Esophagus (tissue), 2 donors: ENCODE measurements around the gene FOXO4. TPM values are rescaled to one million over a fixed set of nuclear protein-coding genes. Genes with fewer than 3 reads are reported as not detected.

ENCODE experiments used
- H3K27ac ChIP-seq, 2 donors: one replicate each; pipeline ENCODE4 v1.5.1; 2013; ENCODE audit warnings: low read depth in 2 of 2, mild to moderate bottlenecking in 2 of 2, inconsistent platforms in 1 of 2, low read length in 1 of 2, moderate library complexity in 1 of 2
- H3K27me3 ChIP-seq, 2 donors: one replicate each; pipeline ENCODE4 v1.6.1; 2013; ENCODE audit warnings: low read length in 2 of 2, control low read depth in 1 of 2, mild to moderate bottlenecking in 1 of 2; ENCODE audit not compliant: insufficient read depth in 2 of 2, control insufficient read depth in 1 of 2
- H3K36me3 ChIP-seq, 2 donors: one replicate each; pipeline ENCODE4 v1.6.1; 2013; ENCODE audit warnings: low read length in 1 of 2; ENCODE audit not compliant: control insufficient read depth in 2 of 2, insufficient read depth in 2 of 2
- H3K4me1 ChIP-seq, 2 donors: one replicate each; pipeline ENCODE4 v1.6.1; 2013; ENCODE audit warnings: low read length in 1 of 2; ENCODE audit not compliant: control insufficient read depth in 2 of 2, insufficient read depth in 2 of 2
- H3K4me3 ChIP-seq, 2 donors: one replicate each; pipeline ENCODE4 v1.5.1; 2013; ENCODE audit warnings: low read length in 2 of 2, mild to moderate bottlenecking in 2 of 2, low read depth in 1 of 2, moderate library complexity in 1 of 2
- H3K9me3 ChIP-seq, 2 donors: one replicate each; pipeline ENCODE4 v1.6.1; 2013; ENCODE audit warnings: mild to moderate bottlenecking in 2 of 2, low read depth in 1 of 2, low read length in 1 of 2, moderate library complexity in 1 of 2; ENCODE audit not compliant: control insufficient read depth in 2 of 2, insufficient read depth in 1 of 2
- WGBS, 2 donors: extraction: QIAGEN DNeasy Blood & Tissue Kit; methylation state at CpG; one replicate each; pipeline ENCODE4 v1.1.7; 2013; 5-methylcytosine and 5-hydroxymethylcytosine counted together
- polyA plus RNA-seq, 2 donors: library from polyadenylated mRNA; stranded (reverse); fragments of 200-250 nt; gene quantifications; one replicate each; pipeline ENCODE4 v1.2.3, GENCODE V29; 2013
- donor health status: healthy with polysubstance abuse.
- donor health status: Bipolar disorder and iron deficiency.

The FOXO4 gene
- polyA plus RNA-seq, 2 donors: 8.4 to 13.0 TPM

DNA sequence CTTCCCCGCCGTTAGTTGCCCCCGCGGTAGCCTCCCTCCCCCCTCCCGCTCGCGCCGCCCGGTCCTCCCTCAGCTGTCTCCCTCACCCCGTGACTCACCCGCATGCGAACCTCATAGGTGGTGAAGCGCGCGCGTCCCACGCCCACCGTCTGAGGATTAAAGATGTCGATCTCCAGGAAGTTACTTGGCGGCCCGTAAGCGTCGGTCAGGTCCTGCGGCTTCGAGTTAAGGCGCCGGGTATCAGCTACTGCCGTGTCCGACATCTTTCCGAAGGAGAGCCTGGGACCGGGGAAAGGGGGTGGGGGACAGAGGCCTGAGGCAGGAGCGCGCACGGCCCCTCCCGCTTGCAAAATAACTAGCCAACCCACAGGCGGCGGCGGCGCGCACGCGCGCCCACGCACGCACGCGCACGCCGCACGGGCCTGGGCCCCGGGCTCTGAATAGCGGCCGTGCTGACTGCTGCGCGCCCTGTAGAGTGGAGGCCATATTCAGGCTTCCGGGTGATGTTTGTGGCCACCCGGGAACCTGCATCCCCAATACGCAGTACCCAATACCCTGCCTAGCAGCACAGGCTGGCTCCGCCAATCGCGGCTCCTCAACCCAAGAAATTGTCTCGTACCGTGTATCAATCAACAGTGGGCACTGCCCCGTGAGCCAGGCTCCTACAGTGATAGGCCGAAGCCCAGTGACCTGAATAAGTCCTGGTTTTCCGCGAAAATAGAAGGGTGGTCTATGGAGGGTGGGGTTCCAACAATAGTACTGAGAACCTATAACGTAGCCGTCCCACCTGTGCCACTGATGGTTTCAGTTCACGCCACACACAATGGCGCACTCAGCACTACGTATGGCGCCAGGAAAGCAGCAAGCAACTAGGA is 27.4 kb upstream of the FOXO4 start, which contains the start of gene SNX12:
Gene SNX12 (minus strand): TSS at position 291 of the 875 bp plus-strand sequence. CDS start 28 bp downstream, at position 263.
- Histone ChIP-seq H3K4me1 (no peaks in the 10 kb centered on the region), H3K27me3 (no peaks in the 10 kb centered on the region), H3K36me3 (no peaks in the 10 kb centered on the region), H3K4me3 (peak within 1 kb of the TSS; percentile 56 to 65), H3K9me3 (peaks cover 0 to 2% of the 10 kb centered on the region in 2 donors), H3K27ac (peak within 1 kb of the TSS; percentile 84 to 89)
- WGBS, 2 donors: 1 to 26% methylated on average over 49 to 73 of the region's 73 CpGs

DNA sequence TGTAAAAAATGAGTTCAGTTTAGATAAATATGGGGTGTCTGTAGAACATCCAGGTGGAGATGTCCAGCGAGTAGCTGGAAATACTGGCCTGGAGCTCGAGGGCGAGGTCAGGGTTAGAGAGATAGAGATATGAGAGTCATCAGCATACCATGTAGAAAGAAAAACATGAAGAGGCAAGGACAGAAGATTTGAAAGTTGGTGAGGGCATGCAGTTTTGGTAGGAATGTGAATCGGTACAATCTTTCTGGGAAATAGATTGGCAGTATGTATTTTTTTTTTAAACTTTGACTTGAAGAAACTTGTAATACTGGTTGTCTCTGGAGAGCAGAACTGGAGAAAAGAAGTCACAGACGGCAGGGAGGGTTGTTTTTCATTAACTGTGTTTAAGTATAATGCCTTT is 25.1 kb upstream of the FOXO4 start:
- 51 to 59% methylated on average over 5 of the region's 5 CpGs for WGBS, 2 donors
- Histone ChIP-seq H3K36me3 (no peaks in the 10 kb centered on the region), H3K27ac (no peak overlapping the region), H3K9me3 (peaks cover 0 to 2% of the 10 kb centered on the region in 2 donors), H3K4me1 (no peaks in the 10 kb centered on the region), H3K4me3 (no peak overlapping the region), H3K27me3 (no peaks in the 10 kb centered on the region)

DNA sequence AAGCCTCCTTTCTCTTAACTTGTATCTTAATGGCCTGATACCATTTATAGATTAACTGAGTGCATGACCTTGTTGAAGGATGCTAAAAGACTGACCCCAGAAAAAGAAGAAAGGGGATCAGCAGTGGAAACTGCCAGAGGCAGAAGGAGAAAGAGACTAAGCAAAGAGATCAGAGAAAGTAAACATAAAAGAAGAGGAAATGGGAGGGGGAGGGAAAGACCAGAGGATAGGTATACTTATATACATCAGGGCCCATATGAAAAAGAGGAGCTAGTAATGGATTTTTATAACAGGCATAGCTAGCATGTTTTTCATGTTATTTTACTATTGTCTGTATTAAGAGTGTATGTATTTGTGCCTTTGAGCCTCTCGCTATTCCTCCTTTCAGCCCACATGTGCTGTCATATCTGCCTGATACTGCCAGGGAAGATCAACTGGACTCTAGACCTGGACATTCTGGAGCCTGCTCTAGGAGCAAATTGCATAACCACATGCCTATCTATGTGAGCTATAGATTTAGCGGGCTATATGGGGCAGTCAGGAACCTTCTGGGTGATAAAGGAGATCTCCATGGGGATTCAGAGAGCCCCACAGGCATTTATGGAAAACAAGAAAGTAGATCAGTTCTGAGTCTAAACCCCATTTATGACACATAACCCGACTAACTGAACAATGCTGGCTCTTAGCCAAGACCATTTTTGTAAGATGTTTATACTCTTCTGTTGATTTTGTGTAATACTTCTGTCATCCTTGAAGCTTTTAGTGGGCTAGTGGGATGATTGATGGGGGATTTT is 14.1 kb upstream of the FOXO4 start:
- H3K4me3 ChIP-seq: no peak overlapping the region
- no peaks in the 10 kb centered on the region for H3K9me3 ChIP-seq
- WGBS, 2 donors: 33 to 38% methylated on average over 3 of the region's 3 CpGs
- no peaks in the 10 kb centered on the region for H3K4me1 ChIP-seq
- no peaks in the 10 kb centered on the region for H3K27me3 ChIP-seq
- H3K36me3 ChIP-seq: no peaks in the 10 kb centered on the region
- H3K27ac ChIP-seq: no peak overlapping the region

DNA sequence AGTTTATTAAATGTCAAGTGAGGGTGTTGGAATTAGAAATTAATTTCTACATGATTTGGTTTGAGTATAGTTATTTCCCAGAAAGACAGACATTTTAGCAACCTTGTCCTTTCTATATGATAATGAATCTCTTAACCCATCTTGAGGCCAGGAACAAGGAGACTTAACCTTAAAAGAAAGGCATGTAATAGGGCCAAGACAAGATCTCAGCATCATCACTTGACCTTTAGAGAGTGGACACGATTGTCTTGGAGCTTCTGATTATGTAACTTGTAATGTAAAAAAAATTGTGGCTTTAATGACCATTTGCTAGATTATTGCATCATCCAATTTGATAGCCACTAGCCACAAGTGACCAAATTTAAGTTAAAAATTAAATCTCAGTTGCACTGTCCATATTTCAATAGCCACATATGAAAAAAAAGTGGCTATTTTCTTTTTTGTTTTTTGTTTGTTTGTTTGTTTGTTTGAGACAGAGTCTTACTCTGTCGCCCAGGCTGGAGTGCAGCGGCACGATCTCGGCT is 13.5 kb upstream of the FOXO4 start:
- Histone ChIP-seq H3K36me3 (no peaks in the 10 kb centered on the region), H3K9me3 (no peaks in the 10 kb centered on the region), H3K4me3 (no peak overlapping the region), H3K4me1 (no peaks in the 10 kb centered on the region), H3K27me3 (no peaks in the 10 kb centered on the region), H3K27ac (no peak overlapping the region)
- WGBS, 2 donors: 82 to 85% methylated on average over 5 of the region's 5 CpGs

DNA sequence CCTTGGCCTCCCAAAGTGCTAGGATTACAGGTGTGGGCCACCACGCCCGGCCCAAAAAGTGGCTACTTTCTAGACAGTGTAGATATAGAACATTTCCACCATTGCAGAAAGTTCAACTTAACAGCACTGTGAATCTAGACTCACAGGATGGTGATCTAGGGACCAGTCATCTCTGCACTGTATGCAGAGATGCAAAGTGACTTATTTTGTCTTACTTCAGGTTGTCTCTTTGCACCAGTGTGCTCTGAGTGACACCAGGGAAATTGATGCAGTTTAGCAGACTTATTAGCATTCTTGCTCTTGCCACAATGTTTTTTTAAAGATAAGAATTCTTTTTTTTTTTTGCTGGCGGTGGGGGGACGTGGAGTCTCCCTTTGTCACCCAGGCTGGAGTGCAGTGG is 12.8 kb upstream of the FOXO4 start:
- 85 to 88% methylated on average over 4 of the region's 4 CpGs for WGBS, 2 donors
- no peaks in the 10 kb centered on the region for H3K27me3 ChIP-seq
- H3K4me3 ChIP-seq: no peak overlapping the region

DNA sequence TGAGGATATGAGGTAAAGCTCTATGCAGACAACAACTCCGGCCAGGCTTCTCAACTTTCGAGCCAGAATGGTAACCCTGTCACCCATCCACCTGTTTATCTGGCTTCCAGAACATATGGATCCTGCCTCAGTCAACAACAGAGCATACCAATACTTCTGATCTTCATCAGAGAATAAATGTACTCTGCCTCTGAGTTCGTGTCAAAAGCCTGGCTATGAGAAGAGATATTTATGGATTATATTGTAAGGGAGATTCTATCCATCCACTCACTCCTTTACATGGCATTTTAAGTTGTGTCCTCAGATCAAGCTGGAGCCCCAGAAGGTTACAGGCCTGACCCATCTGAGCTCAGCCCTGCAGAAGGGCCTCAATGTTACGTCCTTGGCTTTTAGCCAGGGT is 9.8 kb upstream of the FOXO4 start:
- WGBS, 2 donors: 50 to 73% methylated on average over 4 of the region's 4 CpGs

More for the DNA sequence above, 12.8 kb upstream of the FOXO4 start:
- no peaks in the 10 kb centered on the region for H3K4me1 ChIP-seq
- no peaks in the 10 kb centered on the region for H3K9me3 ChIP-seq
- no peaks in the 10 kb centered on the region for H3K36me3 ChIP-seq
- H3K27ac ChIP-seq: no peak overlapping the region

DNA sequence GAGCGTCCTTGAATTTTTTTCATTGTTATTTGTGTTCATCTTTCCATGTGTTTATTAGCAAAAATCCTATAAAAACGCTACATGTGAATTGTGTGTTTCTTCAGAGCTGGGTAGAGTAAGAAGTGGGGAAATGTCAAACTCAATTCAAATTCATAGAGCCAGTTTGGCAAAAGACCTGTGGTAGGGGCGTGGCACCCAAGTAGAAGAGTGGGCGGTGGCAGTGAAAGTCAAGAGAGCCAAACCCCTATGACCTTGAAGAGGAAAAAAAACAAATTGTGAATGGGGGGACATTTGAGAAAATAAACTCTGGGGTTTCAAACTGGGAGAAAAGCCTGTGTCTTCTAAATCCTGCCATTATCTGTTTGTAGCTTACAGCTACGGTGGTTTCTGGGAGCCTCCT is 4.4 kb upstream of the FOXO4 start:
- Histone ChIP-seq H3K4me1 (no peaks in the 10 kb centered on the region), H3K4me3 (no peak overlapping the region), H3K36me3 (no peaks in the 10 kb centered on the region), H3K27ac (no peak overlapping the region), H3K9me3 (no peaks in the 10 kb centered on the region), H3K27me3 (no peaks in the 10 kb centered on the region)
- WGBS, 2 donors: 69 to 74% methylated on average over 5 of the region's 5 CpGs

More for the DNA sequence above, 9.8 kb upstream of the FOXO4 start:
- H3K4me3 ChIP-seq: no peak overlapping the region
- no peaks in the 10 kb centered on the region for H3K36me3 ChIP-seq
- no peaks in the 10 kb centered on the region for H3K4me1 ChIP-seq
- H3K9me3 ChIP-seq: no peaks in the 10 kb centered on the region
- H3K27ac ChIP-seq: no peak overlapping the region
- H3K27me3 ChIP-seq: no peaks in the 10 kb centered on the region

DNA sequence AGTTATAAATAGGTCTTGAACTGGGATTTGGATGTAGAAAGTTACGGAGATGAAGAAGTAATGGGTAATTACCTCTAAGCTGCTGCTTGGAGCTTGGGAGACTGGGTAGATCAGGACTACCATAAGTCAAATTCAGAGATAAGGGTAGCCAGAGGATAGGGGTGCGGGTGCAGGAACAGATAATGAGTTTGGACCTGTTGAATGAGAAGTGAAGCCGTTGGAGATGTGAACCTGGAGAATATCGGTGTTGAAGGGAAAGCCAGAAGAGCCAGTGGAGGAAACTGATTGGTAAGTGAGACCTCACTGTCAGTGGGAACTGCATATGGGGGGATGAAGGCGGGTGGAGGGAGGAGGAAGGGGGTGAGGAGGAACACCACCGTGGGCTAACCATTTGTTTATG is 618 bp upstream of the FOXO4 start:
- Histone ChIP-seq H3K4me3 (peak overlapping the region; percentile 36 to 60), H3K9me3 (no peaks in the 10 kb centered on the region), H3K27ac (no peak overlapping the region), H3K36me3 (no peaks in the 10 kb centered on the region), H3K4me1 (no peaks in the 10 kb centered on the region), H3K27me3 (no peaks in the 10 kb centered on the region)
- 28 to 39% methylated on average over 6 of the region's 6 CpGs for WGBS, 2 donors

DNA sequence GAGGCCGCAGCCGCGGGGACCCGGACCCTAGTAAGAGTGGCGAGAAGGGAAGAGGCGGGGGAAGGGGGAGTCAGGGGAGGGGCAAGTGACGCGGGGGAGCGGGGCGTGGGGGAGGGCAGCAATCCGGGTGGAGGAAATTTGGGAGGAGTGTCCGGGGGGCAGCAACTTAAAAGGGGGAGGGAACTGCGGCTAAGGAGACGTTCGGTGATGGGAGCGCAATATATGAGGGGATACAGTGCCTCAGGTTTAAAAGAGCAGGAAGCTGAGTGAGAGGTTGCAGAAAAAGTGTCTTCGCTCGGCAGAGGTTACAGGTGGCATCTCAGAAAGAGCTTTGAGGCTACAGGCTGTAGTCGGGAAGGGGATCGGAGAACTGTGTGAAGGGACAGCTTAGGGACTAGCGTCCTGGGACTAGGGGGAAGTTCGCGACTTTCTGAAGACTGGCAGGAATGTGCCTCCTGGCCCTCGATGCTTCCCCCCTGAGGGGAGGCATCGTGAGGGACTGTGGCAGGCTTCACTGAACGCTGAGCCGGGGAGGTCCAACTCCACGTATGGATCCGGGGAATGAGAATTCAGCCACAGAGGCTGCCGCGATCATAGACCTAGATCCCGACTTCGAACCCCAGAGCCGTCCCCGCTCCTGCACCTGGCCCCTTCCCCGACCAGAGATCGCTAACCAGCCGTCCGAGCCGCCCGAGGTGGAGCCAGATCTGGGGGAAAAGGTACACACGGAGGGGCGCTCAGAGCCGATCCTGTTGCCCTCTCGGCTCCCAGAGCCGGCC is 519 bp downstream of the FOXO4 start:
- Histone ChIP-seq H3K9me3 (no peaks in the 10 kb centered on the region), H3K27ac (peak overlapping the region; percentile 43 to 78), H3K4me3 (peak overlapping the region; percentile 56 to 60), H3K36me3 (no peaks in the 10 kb centered on the region), H3K27me3 (no peaks in the 10 kb centered on the region), H3K4me1 (no peaks in the 10 kb centered on the region)
- WGBS, 2 donors: 1 to 26% methylated on average over 46 of the region's 46 CpGs
